ENCODE data around the gene PHF1.

Gene PHF1

GRCh38 chr6:33426590-33427511 is 16.0 kb downstream of the PHF1 start:
- no peaks in the 10 kb centered on the region for H3K36me3 ChIP-seq (ENCODE audit: insufficient read depth, low read length)
- H3K27ac ChIP-seq = no peak overlapping the region
- H3K9me3 ChIP-seq (ENCODE audit: low read depth, low read length) = no peaks in the 10 kb centered on the region
- TF ChIP-seq EZH2 (IDR thresholded peaks at IDR 0.05) = no peak
- no peak for TF ChIP-seq POLR2AphosphoS5 (IDR thresholded peaks at IDR 0.05; ENCODE audit: borderline replicate concordance, low read depth, low read length)
- no peak for TF ChIP-seq FOXP2 (optimal IDR thresholded peaks at IDR 0.05; ENCODE audit: control extremely low read depth, extremely low read length, insufficient read depth)
- no peak for DNase-seq (ENCODE audit: low read depth, low spot score)
- H3K9ac ChIP-seq (ENCODE audit: insufficient read length) = no peak overlapping the region
- H3K4me3 ChIP-seq = peak overlapping the region; percentile 78

DNA sequence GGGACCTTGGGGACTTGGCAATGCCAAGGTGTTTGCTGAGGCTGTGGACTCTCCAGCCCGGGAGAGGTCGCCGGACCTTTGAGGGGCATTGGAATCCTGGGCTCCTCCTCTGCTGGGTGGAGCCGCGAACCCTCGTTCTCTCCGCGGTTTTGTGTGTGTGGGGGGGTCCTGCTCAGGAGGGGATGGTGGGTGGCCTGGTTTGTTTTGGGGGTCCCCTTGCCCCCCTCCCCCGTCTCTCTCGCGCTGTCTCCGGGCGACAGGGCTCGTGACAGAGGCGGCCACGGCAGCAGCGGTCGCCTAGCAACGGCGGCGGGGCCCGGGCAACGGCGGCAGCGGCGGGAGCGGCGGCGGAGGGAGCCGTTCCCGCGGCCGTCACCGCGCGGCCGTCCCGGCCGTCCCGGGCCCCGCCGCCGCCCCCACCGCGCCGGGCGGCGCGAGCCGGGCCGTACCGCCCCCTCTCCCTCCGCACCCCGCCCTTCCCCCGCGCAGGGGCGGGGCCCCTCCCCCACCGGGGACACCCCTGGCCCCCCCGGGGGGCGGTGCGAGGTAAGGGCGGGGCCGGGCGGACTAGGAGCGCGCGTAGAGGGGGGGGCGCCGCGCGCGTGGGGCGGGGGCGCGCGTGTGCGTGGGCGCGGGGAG is 16.9 kb downstream of the PHF1 start:
- DNase-seq (ENCODE audit: low read depth, low spot score) = no peak
- H3K9me3 ChIP-seq (ENCODE audit: low read depth, low read length) = no peaks in the 10 kb centered on the region
- no peak overlapping the region for H3K27ac ChIP-seq
- H3K36me3 ChIP-seq (ENCODE audit: insufficient read depth, low read length) = no peaks in the 10 kb centered on the region
- H3K4me3 ChIP-seq = peak overlapping the region; percentile 83
- TF ChIP-seq POLR2AphosphoS5 (IDR thresholded peaks at IDR 0.05; ENCODE audit: borderline replicate concordance, low read depth, low read length) (no peak), EZH2 (IDR thresholded peaks at IDR 0.05) (no peak), FOXP2 (optimal IDR thresholded peaks at IDR 0.05; ENCODE audit: control extremely low read depth, extremely low read length, insufficient read depth) (no peak)
- H3K9ac ChIP-seq (ENCODE audit: insufficient read length) = no peak overlapping the region

- TF ChIP-seq POLR2AphosphoS5 (IDR thresholded peaks at IDR 0.05; ENCODE audit: borderline replicate concordance, low read depth, low read length) (no peak), EZH2 (IDR thresholded peaks at IDR 0.05) (no peak), FOXP2 (optimal IDR thresholded peaks at IDR 0.05; ENCODE audit: control extremely low read depth, extremely low read length, insufficient read depth) (no peak)
- DNase-seq (ENCODE audit: low read depth, low spot score) = no peak
- Histone ChIP-seq H3K9ac (ENCODE audit: insufficient read length) (peak overlapping the region; percentile 7), H3K4me3 (peak overlapping the region; percentile 83), H3K27ac (peak overlapping the region; percentile 6; the same call in 1 of the 2 replicates), H3K36me3 (ENCODE audit: insufficient read depth, low read length) (no peaks in the 10 kb centered on the region), H3K9me3 (ENCODE audit: low read depth, low read length) (no peaks in the 10 kb centered on the region)
Observed at GRCh38 chr6:33428224-33428965, 17.6 kb downstream of the PHF1 start.

- Histone ChIP-seq H3K36me3 (ENCODE audit: insufficient read depth, low read length) (no peaks in the 10 kb centered on the region), H3K4me3 (peak overlapping the region; percentile 83), H3K9ac (ENCODE audit: insufficient read length) (peak overlapping the region; percentile 7), H3K27ac (peak overlapping the region; percentile 6; the same call in 1 of the 2 replicates), H3K9me3 (ENCODE audit: low read depth, low read length) (no peaks in the 10 kb centered on the region)
- no peak for TF ChIP-seq EZH2 (IDR thresholded peaks at IDR 0.05)
- TF ChIP-seq FOXP2 (optimal IDR thresholded peaks at IDR 0.05; ENCODE audit: control extremely low read depth, extremely low read length, insufficient read depth) = no peak
- no peak for TF ChIP-seq POLR2AphosphoS5 (IDR thresholded peaks at IDR 0.05; ENCODE audit: borderline replicate concordance, low read depth, low read length)
- DNase-seq (ENCODE audit: low read depth, low spot score) = no peak
Observed at GRCh38 chr6:33428966-33429749, 18.3 kb downstream of the PHF1 start.

GRCh38 chr6:33429750-33430052 is 18.9 kb downstream of the PHF1 start:
- Histone ChIP-seq H3K9ac (ENCODE audit: insufficient read length) (no peak overlapping the region), H3K4me3 (no peak overlapping the region; the same call in 1 of the 2 replicates), H3K9me3 (ENCODE audit: low read depth, low read length) (no peaks in the 10 kb centered on the region), H3K27ac (peak overlapping the region; percentile 54; the same call in 1 of the 2 replicates), H3K36me3 (ENCODE audit: insufficient read depth, low read length) (no peaks in the 10 kb centered on the region)
- TF ChIP-seq POLR2AphosphoS5 (IDR thresholded peaks at IDR 0.05; ENCODE audit: borderline replicate concordance, low read depth, low read length) = no peak
- no peak for TF ChIP-seq EZH2 (IDR thresholded peaks at IDR 0.05)
- no peak for TF ChIP-seq FOXP2 (optimal IDR thresholded peaks at IDR 0.05; ENCODE audit: control extremely low read depth, extremely low read length, insufficient read depth)
- DNase-seq (ENCODE audit: low read depth, low spot score) = no peak

GRCh38 chr6:33430334-33430733 is 19.5 kb downstream of the PHF1 start:
- TF ChIP-seq POLR2AphosphoS5 (IDR thresholded peaks at IDR 0.05; ENCODE audit: borderline replicate concordance, low read depth, low read length) = no peak
- no peak overlapping the region for H3K9ac ChIP-seq (ENCODE audit: insufficient read length)
- no peaks in the 10 kb centered on the region; the same call in 1 of the 2 replicates for H3K36me3 ChIP-seq (ENCODE audit: insufficient read depth, low read length)
- no peak for DNase-seq (ENCODE audit: low read depth, low spot score)
- peak overlapping the region; percentile 54; the same call in 1 of the 2 replicates for H3K27ac ChIP-seq
- peak overlapping the region; percentile 56; the same call in 1 of the 2 replicates for H3K4me3 ChIP-seq
- H3K9me3 ChIP-seq (ENCODE audit: low read depth, low read length) = no peaks in the 10 kb centered on the region

GRCh38 chr6:33430991-33431879 is 20.4 kb downstream of the PHF1 start:
- TF ChIP-seq EZH2 (IDR thresholded peaks at IDR 0.05) = no peak
- peak; percentile 62 for TF ChIP-seq FOXP2 (optimal IDR thresholded peaks at IDR 0.05; ENCODE audit: control extremely low read depth, extremely low read length, insufficient read depth)
- H3K27ac ChIP-seq = no peak overlapping the region
- no peak overlapping the region for H3K9ac ChIP-seq (ENCODE audit: insufficient read length)
- no peaks in the 10 kb centered on the region; the same call in 1 of the 2 replicates for H3K36me3 ChIP-seq (ENCODE audit: insufficient read depth, low read length)
- no peaks in the 10 kb centered on the region for H3K9me3 ChIP-seq (ENCODE audit: low read depth, low read length)
- peak overlapping the region; percentile 56 for H3K4me3 ChIP-seq
- DNase-seq (ENCODE audit: low read depth, low spot score) = no peak
